Memory B cell (primary cell): ENCODE data around the gene ADGRA1.

ENCODE experiments used
- ATAC-seq: fragments of 150-1000 bp; cut with Tn5 transposase; 2 replicates; pipeline ENCODE4 v1.10.0; 2021; ENCODE audit warnings: low read depth, mild to moderate bottlenecking, moderate library complexity
- DNase-seq, 2 donors: peaks; one replicate each; pipeline ENCODE4 v3.0.0; 2022; ENCODE audit warnings: low spot score in 2 of 2
- H3K27ac Mint-ChIP-seq: one replicate; pipeline ENCODE4 v1.8.0; 2022; ENCODE audit warnings: mild to moderate bottlenecking, moderate library complexity, mixed read lengths
- H3K27me3 Mint-ChIP-seq: one replicate; pipeline ENCODE4 v1.8.0; 2022; ENCODE audit warnings: mixed read lengths
- H3K36me3 Mint-ChIP-seq: one replicate; pipeline ENCODE4 v1.8.0; 2022; ENCODE audit warnings: mild to moderate bottlenecking, mixed read lengths
- H3K4me1 Mint-ChIP-seq: one replicate; pipeline ENCODE4 v1.8.0; 2022; ENCODE audit warnings: mixed read lengths
- H3K4me3 Mint-ChIP-seq: one replicate; pipeline ENCODE4 v1.8.0; 2022; ENCODE audit warnings: mild to moderate bottlenecking, moderate library complexity, mixed read lengths
- H3K9me3 Mint-ChIP-seq: one replicate; pipeline ENCODE4 v1.8.0; 2022; ENCODE audit warnings: mixed read lengths

ADGRA1 gene, protein sequence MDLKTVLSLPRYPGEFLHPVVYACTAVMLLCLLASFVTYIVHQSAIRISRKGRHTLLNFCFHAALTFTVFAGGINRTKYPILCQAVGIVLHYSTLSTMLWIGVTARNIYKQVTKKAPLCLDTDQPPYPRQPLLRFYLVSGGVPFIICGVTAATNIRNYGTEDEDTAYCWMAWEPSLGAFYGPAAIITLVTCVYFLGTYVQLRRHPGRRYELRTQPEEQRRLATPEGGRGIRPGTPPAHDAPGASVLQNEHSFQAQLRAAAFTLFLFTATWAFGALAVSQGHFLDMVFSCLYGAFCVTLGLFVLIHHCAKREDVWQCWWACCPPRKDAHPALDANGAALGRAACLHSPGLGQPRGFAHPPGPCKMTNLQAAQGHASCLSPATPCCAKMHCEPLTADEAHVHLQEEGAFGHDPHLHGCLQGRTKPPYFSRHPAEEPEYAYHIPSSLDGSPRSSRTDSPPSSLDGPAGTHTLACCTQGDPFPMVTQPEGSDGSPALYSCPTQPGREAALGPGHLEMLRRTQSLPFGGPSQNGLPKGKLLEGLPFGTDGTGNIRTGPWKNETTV

DNA sequence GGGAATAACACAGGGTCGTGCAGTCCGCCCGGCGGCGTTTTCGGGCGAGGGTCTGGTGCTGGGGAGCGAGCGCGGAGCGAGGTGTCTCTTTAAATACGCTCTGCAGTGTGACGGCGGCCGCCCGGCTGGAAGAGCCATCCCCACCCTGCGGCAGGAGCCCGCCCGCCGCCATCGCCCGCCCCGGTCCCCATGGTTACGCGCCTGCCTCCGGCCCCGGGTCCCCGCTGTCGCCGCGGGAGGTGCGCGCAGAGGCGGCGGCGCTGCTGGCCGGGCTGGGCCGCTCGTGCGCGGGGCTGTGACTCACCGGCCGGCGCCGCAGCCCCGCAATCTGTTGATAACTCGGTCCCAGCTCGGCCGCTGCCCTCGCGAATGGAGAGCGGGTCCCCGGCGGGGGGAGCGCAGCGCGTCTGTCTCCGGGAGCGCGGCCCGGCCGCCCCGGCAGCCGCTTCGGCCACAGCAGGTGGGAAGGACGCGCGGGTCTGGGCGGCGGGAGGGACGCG is at the start of gene ADGRA1:
TSS of gene ADGRA1 (plus strand) at position 246 of the 500 bp plus-strand sequence. CDS start 986 bp downstream, outside the sequence.
- Mint-ChIP-seq H3K4me3 (no peak within 1 kb of the TSS), H3K27me3 (peaks cover 7% of the 10 kb centered on the region), H3K4me1 (peaks cover 2% of the 10 kb centered on the region), H3K9me3 (peaks cover 3% of the 10 kb centered on the region), H3K27ac (no peak within 1 kb of the TSS), H3K36me3 (no peaks in the 10 kb centered on the region)
- no peak for DNase-seq
- no peak for ATAC-seq

DNA sequence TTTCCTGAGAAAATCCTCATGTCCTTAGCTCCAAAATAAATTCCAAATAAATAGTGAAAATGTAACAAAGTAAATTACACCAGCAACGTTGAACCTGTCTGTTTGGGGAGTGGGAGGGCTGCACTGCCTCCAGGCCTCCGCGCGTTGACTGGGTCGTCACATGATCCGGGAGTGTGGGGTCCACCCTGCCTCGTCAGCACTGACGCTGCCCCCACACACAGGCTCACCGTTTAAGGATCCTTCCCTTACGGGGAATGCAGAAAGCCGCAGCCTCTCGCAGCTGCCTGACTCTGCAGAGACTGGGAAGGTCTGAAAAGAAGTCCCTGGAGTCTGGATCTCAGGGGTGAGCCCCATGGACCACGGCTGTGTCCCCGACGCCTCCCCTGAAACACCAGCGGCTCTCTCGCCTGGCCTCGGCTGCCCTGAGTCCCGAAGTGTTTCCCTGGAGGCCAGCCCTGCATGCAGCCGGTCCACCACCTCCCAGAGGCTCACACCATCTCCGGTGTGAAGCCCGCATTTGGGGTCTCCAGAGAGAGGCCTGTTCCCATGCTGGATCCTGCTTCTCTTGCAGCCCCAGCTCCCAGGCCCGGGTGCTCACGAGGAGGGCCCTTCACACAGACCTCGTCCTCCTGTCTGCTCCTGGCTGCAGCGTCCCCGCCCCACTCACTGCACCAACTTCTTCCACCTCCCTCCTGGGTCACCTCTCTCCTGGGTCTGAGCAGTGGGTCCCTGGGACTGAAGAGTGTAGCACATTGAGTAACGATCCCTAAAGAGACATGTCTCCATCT is 49.5 kb upstream of the ADGRA1 start:
- Mint-ChIP-seq H3K36me3 (no peaks in the 10 kb centered on the region), H3K4me3 (no peak overlapping the region), H3K27me3 (peaks cover 4% of the 10 kb centered on the region), H3K9me3 (no peaks in the 10 kb centered on the region), H3K27ac (no peak overlapping the region), H3K4me1 (no peaks in the 10 kb centered on the region)
- DNase-seq (no peak), ATAC-seq (no peak)

DNA sequence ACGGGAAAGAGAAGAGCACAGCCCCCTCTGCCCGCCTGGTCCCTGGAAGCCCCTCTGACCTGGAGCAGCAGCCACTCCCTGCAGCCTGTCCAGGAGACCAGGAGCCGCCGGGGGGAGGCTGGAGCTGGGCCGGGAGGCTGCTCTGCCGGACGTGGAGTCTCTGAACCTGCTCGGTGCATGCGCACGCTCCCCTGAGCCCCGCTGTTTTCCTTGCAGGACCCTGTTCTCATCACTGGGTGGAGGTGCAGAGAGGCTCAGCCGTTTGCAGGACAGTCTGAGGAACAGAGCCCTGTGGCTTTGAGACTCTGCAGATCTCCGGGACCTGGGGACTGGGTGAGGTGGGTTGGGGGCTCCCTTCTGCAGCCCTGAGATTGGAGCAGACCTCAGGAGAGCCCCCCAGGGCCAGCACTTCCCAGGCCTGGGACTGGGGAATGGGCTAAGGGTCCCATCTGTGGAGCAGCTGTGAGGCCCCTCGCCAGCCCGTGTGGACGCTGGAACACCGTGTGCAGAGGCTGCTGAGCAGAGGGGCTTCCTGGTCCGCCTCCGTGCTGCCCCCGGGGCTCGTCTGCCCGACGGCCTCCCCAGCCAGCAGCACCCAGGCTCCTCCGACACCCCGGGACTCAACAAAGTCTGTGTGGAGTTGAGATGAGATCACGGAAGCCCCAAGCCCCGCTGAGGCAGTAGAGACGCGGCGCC is 48.5 kb upstream of the ADGRA1 start:
- H3K27me3 Mint-ChIP-seq, result peaks cover 2% of the 10 kb centered on the region
- H3K4me3 Mint-ChIP-seq, result no peak overlapping the region
- H3K36me3 Mint-ChIP-seq, result no peaks in the 10 kb centered on the region
- no peaks in the 10 kb centered on the region for H3K4me1 Mint-ChIP-seq
- no peak overlapping the region for H3K27ac Mint-ChIP-seq
- ATAC-seq, result no peak
- no peaks in the 10 kb centered on the region for H3K9me3 Mint-ChIP-seq
- no peak for DNase-seq

DNA sequence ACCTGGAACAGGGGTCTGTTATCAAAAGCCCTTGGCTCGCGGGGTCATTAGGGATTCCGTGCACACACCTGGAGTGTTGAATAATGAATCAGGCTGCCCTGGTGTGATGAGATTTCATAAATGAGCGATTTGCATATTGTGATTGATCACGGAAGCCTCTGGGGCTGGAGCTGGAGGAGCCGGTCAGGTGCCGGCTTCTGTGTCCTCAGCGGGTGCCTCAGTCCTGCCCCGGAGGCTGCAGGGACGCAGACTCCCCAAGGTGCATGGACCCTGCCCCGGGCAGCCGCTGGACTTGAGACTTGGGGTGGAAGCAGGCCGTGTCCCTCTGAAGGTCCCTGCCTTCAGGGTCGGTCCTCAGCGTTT is 47.9 kb upstream of the ADGRA1 start:
- DNase-seq (no peak), ATAC-seq (no peak)
- no peak overlapping the region for H3K4me3 Mint-ChIP-seq
- H3K9me3 Mint-ChIP-seq, result no peaks in the 10 kb centered on the region
- H3K4me1 Mint-ChIP-seq, result no peaks in the 10 kb centered on the region
- H3K27me3 Mint-ChIP-seq, result peaks cover 2% of the 10 kb centered on the region
- no peak overlapping the region for H3K27ac Mint-ChIP-seq
- H3K36me3 Mint-ChIP-seq, result no peaks in the 10 kb centered on the region

DNA sequence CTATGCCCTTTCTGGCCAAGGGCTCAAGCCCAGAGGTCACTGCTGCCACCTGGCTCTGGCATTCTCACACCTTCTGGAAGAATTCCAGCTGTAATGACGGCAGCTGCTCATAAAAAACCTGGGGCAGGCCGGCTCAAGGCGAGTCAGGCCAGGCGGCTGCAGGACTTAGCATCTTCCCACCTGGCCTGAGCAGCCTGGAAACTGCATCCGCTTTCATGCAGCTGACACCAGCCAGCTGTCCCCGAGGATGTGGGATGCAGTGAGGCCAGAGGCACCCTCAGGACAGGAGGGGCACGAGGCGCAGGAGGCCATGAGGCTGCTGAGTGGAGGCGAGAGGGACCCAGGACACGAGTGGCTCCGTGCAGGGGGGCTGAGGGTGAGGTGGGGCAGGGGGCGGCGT is 47.5 kb upstream of the ADGRA1 start:
- Mint-ChIP-seq H3K36me3 (no peaks in the 10 kb centered on the region), H3K9me3 (no peaks in the 10 kb centered on the region), H3K27ac (no peak overlapping the region), H3K4me3 (no peak overlapping the region), H3K4me1 (no peaks in the 10 kb centered on the region), H3K27me3 (peaks cover 2% of the 10 kb centered on the region)
- no peak for ATAC-seq
- DNase-seq, result no peak

DNA sequence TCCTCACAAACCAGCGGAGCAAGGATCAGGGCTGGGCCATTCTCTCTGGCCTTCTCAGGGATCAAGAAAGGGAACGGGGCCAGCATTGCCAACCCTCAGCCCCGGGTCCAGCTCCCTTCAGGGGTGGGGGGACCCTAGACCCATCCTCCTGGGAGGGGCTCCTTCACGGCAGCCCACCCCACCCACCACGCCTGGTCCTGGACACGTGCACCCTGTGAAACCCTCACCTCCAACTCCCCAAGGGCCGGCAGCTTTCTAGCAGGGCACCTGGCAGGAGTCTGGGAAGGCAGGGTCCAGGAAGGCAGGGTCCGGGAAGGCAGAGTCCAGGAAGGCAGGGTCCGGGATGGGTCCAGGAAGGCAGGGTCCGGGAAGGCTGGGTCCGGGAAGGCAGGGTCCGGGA is 46.6 kb upstream of the ADGRA1 start:
- Mint-ChIP-seq H3K4me1 (no peaks in the 10 kb centered on the region), H3K27me3 (peaks cover 2% of the 10 kb centered on the region), H3K4me3 (no peak overlapping the region), H3K27ac (no peak overlapping the region), H3K9me3 (no peaks in the 10 kb centered on the region), H3K36me3 (no peaks in the 10 kb centered on the region)
- ATAC-seq (no peak), DNase-seq (no peak)

DNA sequence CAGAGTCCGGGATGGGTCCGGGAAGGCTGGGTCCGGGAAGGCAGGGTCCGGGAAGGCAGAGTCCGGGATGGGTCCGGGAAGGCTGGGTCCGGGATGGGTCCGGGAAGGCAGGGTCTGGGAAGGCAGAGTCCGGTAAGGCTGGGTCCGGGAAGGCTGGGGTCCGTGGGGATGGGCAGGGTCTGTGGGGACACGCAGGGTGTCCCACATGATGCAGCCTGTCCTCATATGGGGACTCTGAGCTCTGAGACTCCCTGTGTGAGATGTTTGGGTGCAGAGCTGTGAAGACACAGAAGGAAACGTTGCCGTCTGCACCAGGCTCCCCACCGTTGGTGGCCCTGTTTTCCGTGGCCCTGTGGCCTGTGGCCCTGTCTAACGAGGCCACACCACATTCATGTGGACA is 45.7 kb upstream of the ADGRA1 start:
- no peak overlapping the region for H3K4me3 Mint-ChIP-seq
- H3K9me3 Mint-ChIP-seq, result no peaks in the 10 kb centered on the region
- no peak for ATAC-seq
- H3K4me1 Mint-ChIP-seq, result no peaks in the 10 kb centered on the region
- H3K27ac Mint-ChIP-seq, result no peak overlapping the region
- H3K36me3 Mint-ChIP-seq, result no peaks in the 10 kb centered on the region
- no peak for DNase-seq
- peaks cover 2% of the 10 kb centered on the region for H3K27me3 Mint-ChIP-seq

DNA sequence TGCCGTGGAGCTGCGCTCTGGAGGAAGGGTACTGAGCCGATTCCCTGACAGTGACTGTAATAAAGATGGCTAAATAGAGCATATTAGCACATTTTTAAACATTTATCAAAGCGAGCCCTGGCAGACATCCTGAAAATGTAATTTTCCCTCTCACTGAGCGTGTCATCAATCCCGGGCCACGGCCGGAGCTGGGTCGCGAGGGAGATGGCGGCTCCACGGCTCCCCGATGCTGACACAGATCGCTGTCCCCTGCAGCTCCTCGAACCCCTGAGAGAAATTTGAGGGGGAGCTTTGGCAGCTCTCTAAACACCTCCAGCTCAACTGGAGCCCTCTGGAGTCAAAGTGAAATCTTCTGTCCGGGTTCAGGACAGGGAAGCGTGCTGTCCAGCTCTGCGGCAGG is 44.9 kb upstream of the ADGRA1 start:
- Mint-ChIP-seq H3K4me1 (no peaks in the 10 kb centered on the region), H3K36me3 (no peaks in the 10 kb centered on the region), H3K27me3 (peaks cover 2% of the 10 kb centered on the region), H3K9me3 (no peaks in the 10 kb centered on the region), H3K27ac (no peak overlapping the region), H3K4me3 (no peak overlapping the region)
- DNase-seq (no peak), ATAC-seq (no peak)

DNA sequence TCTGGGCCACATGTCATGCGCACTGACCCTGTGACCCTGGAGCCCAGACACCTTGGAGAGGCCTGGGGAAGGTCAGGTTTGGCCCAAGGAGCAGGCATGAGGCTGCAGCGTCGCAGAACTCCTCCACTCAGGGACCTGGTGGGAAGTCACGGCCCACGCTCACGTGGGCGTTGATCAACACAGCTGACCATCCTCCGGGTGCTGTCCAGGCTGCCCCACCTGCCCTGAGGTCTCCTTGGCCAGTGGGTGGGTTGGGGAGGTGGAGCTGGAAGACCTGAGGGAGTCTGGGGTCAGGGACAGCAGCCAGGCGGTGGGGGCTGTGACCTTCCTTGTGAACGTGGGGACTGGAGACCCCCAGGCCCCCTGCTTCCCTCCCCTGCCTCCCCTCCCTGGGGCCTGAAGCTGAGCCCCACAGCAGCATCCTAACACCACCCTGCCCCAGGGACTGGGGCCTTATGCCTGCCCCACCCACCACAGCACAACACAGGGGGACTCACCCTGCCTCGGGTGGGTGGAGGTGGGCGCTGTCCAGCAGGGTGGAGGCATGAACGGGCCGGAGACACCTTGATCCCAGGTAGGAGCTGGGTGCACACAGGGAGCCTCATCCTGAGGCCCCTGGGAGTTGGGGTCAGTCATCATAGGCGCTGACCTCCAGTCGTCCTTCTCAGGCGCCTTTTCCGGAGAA is 44.0 kb upstream of the ADGRA1 start:
- H3K9me3 Mint-ChIP-seq, result no peaks in the 10 kb centered on the region
- H3K36me3 Mint-ChIP-seq, result no peaks in the 10 kb centered on the region
- no peaks in the 10 kb centered on the region for H3K4me1 Mint-ChIP-seq
- no peak overlapping the region for H3K4me3 Mint-ChIP-seq
- ATAC-seq (no peak), DNase-seq (no peak)
- no peak overlapping the region for H3K27ac Mint-ChIP-seq
- peaks cover 2% of the 10 kb centered on the region for H3K27me3 Mint-ChIP-seq

DNA sequence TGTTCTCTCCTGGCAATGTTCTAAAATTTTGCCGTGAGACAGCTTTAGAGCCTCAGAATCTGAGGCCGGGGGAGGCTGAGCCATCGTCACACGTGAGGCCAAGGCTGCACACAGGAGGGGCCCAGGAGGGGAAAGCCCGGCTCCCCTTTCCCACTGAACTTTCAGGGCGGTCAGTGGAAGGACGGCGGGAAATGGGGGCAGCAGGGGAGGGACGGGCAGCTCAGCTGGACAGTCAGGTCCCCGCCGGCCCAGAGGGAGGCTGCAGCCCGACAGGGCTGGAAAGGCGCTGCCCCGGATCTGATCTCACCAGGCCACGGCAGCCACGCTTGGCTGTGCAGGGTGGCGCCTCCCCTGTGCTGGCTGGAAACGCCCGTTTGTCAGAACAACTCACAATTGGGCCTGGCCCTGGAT is 43.3 kb upstream of the ADGRA1 start:
- Mint-ChIP-seq H3K36me3 (no peaks in the 10 kb centered on the region), H3K9me3 (no peaks in the 10 kb centered on the region), H3K27me3 (peaks cover 2% of the 10 kb centered on the region), H3K27ac (no peak overlapping the region), H3K4me3 (no peak overlapping the region), H3K4me1 (no peaks in the 10 kb centered on the region)
- ATAC-seq (no peak), DNase-seq (no peak)

DNA sequence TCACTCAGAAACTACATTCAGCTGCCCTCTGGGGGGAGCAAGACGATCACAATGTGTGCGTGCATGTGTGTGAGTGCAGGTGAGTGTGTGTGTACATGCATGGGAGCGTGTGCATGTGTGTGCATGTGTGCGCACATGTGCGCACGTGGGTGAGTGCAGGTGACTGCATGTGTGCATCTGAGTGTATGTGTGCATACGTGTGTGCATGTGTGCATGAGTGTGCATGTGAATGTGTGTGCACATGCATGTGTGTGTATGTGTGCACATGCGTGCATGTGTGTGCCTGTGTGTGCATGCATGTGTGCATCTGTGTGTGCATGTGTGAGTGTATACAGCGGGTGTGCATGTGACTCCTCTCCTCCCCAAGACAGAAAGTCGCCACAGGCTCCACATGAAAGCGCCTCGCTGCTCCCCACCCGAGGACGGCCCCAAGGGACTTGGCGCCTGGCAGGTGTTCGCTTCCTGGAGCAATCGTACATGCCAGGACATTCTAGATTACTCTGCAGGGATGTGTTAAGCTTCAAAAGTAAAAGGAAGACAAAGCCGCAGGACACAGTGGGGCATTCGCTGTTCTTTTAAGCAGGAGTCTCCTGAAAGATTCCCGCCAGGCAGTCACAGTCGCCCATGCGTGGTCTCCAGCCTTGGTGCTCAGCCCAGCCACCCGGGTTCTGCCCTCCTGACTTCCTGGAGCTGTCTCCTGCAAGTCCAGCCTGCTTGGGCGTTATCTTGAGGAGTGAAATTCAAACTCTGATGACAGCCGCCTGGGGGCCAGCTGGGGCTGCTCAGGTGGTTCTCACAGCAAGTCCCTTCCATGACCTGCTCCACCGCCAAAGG is 42.0 kb upstream of the ADGRA1 start:
- no peak overlapping the region for H3K27ac Mint-ChIP-seq
- ATAC-seq, result no peak
- H3K4me1 Mint-ChIP-seq, result no peaks in the 10 kb centered on the region
- DNase-seq, result no peak
- H3K27me3 Mint-ChIP-seq, result peaks cover 2% of the 10 kb centered on the region
- H3K36me3 Mint-ChIP-seq, result no peaks in the 10 kb centered on the region
- no peak overlapping the region for H3K4me3 Mint-ChIP-seq
- H3K9me3 Mint-ChIP-seq, result no peaks in the 10 kb centered on the region

DNA sequence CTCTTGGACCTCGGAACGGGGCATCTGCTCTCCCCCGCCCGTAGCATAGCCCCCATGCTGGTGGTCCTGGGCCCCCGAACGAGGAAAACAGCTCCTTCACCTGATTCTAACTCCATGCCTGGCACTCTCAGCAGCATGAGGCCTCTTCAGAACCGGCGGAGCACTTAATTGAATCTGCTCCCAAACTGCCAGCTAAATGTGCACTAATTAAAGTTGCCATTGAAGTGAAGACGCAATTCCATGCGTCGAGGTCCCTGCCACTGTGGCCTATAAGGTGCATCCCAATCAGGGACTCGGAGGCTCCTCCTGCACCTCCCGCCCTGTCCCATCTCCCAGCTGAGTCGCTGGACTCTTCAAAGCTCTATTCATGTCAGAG is 41.3 kb upstream of the ADGRA1 start:
- Mint-ChIP-seq H3K4me1 (no peaks in the 10 kb centered on the region), H3K27me3 (peaks cover 2% of the 10 kb centered on the region), H3K27ac (no peak overlapping the region), H3K4me3 (no peak overlapping the region), H3K36me3 (no peaks in the 10 kb centered on the region), H3K9me3 (no peaks in the 10 kb centered on the region)
- DNase-seq (no peak), ATAC-seq (no peak)
